ENCODE data around the gene LILRB4. TPM values are rescaled to one million over a fixed set of nuclear protein-coding genes. Genes with fewer than 3 reads are reported as not detected.

Gene LILRB4
- total RNA-seq: not detected in 2 replicates

DNA sequence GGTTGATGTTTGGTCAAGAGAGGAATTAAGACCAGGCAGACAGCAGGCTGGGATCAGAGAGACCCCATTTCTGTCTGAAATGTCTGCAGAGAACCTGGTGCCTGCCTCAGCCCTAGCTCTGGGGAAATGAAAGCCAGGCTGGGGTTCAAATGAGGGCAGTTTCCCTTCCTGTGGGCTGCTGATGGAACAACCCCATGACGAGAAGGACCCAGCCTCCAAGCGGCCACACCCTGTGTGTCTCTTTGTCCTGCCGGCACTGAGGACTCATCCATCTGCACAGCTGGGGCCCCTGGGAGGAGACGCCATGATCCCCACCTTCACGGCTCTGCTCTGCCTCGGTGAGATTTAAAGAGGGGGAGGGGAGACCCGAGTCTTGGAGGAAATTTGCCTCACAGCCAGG is at the start of gene LILRB4:
TSS of gene LILRB4 (plus strand) at position 256 of the 400 bp plus-strand sequence. CDS start at position 305, 49 bp downstream.

DNA sequence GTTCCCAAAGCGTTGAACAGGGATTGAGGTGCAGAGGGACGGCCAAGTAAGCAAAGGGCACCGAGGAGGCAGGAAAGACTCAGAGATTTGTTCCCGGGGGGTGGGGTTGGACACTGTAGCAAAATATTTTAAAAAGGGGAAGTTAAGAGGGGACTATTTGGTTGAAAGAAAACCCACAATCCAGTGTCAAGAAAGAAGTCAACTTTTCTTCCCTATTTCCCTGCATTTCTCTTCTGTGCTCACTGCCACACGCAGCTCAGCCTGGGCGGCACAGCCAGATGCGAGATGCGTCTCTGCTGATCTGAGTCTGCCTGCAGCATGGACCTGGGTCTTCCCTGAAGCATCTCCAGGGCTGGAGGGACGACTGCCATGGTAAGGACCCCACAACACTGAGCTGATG is 32.5 kb upstream of the LILRB4 start, which contains the start of gene LILRB1:
TSS of gene LILRB1 (plus strand) at position 223 of the 400 bp plus-strand sequence. CDS start 590 bp downstream, outside the sequence.

Other genes with a start within 250 kb of the LILRB4 start
- gene TTYH1, start 247.5 kb upstream of the LILRB4 start, total RNA-seq: not detected in 2 replicates
- gene LENG8, start 213.8 kb upstream of the LILRB4 start, total RNA-seq: 29.1 and 39.2 TPM in 2 replicates
- 6.5 and 11.8 TPM in 2 replicates for gene LENG9, start 199.2 kb upstream of the LILRB4 start, total RNA-seq
- 5.2 and 15.8 TPM in 2 replicates for gene CDC42EP5, start 189.7 kb upstream of the LILRB4 start, total RNA-seq
- gene LAIR2, start 160.2 kb upstream of the LILRB4 start, total RNA-seq: not detected in 2 replicates
- gene LILRA2, start 89.2 kb upstream of the LILRB4 start, total RNA-seq: not detected in 2 replicates
- not detected in 2 replicates for gene LILRA1, start 69.4 kb upstream of the LILRB4 start, total RNA-seq
- not detected in 2 replicates for gene LILRB1, start 32.5 kb upstream of the LILRB4 start, total RNA-seq
- not detected in 2 replicates for gene KIR3DL3, start 61.5 kb downstream of the LILRB4 start, total RNA-seq
- gene KIR2DL3, start 75.5 kb downstream of the LILRB4 start, total RNA-seq: not detected in 2 replicates
- gene KIR2DL1, start 106.8 kb downstream of the LILRB4 start, total RNA-seq: not detected in 2 replicates
- gene KIR2DL4, start 140.6 kb downstream of the LILRB4 start, total RNA-seq: not detected in 2 replicates
- not detected in 2 replicates for gene KIR3DL1, start 153.5 kb downstream of the LILRB4 start, total RNA-seq
- not detected in 2 replicates for gene KIR2DS4, start 169.7 kb downstream of the LILRB4 start, total RNA-seq
- gene KIR3DL2, start 187.5 kb downstream of the LILRB4 start, total RNA-seq: not detected in 2 replicates
- not detected in 2 replicates for gene FCAR, start 211.2 kb downstream of the LILRB4 start, total RNA-seq
- not detected in 2 replicates for gene NCR1, start 243.2 kb downstream of the LILRB4 start, total RNA-seq